ENCODE measurements around the gene PRKAR1B.
A peak's percentile ranks its signal among the peaks of the same experiment; 100 is the strongest.

The PRKAR1B gene

DNA sequence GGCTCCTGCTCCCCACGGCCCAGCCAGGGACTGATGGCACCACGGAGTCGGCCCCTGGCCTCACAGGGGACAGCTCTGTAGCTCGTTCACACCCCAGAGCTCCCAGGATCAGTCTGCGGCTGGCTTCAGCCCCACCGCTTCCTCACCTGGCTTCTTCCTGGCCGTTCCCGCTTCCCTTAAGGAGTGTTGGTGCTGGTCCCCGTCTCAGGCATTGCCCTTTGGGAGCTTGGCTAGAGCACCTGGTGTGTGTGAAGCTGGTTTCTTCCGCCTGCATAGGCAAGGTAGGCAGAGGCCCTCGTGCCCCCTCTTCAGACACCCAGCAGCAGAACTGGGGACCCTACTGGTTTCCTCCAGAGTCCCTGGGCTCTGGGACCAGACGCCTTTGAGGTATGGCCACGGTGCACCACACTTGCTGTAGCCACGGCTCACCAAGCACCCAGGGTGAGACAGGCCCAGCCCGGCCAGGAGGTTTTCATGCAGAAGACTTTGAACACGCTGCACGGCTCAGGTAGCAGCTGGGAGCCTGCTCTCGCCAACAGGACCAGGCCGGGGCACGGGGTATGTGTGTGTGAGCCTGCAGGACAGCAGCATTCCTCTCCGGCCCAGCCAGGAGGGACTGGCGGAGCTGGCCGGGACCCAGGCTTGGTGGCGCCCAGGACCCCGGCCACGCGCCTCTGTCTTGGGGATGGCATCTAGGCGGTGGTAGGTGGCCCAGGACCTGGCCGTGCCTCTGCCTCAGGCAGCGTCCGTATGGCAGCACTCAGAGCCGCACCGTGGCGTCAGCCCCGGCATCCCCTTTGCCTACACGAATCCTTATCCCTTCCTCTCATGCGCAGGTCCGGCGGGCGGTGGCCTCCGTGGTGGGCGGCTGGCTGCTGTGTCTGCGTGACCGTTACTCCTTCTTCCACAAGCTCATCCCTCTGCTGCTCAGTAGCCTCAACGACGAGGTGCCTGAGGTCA, 13.2 kb upstream of the PRKAR1B start:
- DNase-seq = no peak

DNA sequence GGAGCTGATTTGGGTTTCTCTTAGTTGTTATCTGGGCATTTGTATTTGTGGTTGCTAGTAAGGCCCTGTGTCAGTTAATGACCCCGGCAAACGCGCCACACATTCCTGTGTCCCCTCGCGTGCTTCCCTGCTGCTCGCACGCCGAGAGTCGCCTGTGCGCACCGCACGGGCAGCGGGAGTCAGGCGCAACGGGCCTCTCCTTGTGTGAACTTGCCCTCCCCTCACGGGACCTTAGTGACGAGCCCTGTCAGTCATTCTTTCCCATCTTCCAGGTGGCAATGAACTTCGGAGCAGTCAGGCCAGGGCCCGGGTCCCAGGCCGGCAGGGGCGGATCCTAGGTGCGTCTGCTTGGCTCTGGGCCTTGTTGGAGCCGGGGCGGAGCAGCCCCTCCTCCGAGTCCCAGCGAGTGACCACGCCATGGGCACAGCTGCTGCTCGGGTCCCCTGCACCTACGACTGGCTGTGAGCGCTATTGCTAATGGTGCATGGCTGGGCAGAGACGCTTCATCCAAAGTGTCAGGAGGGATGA, 12.4 kb upstream of the PRKAR1B start:
- DNase-seq = no peak

DNA sequence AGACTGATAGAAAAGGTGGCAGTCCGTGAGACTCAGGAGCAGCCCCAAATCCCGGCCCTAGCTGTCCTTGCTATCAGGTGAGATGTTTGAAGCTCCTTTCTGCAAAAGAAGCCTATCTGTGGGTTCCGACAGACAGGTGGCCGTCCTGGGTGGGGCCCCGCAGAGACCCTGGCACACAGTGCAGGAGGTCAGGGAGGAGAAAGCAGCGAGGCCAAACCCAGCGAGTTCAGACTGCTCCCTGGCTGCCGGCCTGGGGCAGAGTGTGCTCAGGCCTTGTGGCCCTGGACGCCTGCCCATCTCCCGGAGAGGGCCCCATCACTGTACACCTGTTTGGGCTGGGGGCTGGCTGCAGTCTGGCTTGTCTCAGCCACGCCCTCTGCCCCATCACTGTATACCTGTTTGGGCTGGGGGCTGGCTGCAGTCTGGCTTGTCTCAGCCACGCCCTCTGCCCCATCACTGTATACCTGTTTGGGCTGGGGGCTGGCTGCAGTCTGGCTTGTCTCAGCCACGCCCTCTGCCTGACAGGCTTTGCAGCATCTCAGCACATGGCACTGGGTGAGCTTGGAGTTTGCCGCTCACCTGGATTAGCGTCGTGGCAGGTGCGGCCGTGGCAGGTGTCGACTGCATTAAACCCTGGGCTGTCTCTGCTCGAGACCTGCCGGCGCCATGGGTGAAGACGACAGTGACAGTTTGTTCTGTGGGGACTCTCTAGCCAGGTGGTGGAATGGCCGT, 11.8 kb upstream of the PRKAR1B start:
- no peak for DNase-seq

DNA sequence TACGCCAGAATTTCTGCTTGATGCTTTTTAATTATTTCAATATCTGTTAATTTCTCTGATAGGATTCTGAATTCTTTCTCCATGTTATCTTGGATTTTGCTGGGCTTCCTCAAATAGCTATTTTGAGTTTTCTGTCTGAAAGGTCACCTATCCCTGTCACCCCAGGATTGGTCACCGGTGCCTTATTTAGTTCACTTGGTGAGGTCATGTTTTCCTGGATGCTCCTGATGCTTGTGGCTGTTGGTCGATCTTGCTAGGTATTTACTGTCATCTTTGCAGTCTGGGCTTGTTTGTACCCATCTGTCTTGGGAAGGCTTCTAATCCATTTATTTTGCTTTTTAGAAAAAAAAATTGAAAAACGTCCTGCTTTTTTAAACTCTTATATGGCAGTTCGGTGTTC, 11.2 kb upstream of the PRKAR1B start:
- DNase-seq = no peak

- no peak for DNase-seq
These were observed 7.7 kb upstream of the PRKAR1B start for GRCh38 chr7:734808-735207.

GRCh38 chr7:734214-734613, 7.1 kb upstream of the PRKAR1B start:
- DNase-seq = no peak

GRCh38 chr7:732556-732955, 5.5 kb upstream of the PRKAR1B start:
- no peak for DNase-seq

DNA sequence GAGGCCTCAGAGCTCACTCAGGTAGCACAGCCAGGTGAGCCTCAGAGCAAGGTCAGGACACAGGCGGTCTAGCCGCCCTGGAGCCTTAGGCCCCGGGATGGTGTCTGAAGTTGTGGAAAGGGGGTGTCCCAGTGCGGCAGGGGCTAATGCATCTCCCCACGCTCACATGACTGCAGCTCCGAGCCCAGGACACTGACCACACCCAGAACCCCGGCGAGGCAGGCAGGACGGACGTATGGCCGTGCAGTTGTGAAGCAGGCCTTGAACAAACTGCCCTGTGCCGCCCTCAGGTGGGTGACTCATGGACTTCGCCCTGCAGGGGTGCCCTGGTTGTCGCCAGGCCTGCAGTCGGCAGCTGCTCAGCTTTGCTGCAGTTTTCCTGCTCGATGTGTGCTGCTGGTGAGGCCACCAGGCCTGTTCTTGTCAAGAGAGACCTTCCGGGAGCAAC, 5.0 kb upstream of the PRKAR1B start:
- DNase-seq = peak; percentile 16

- no peak for DNase-seq
These were observed 4.5 kb upstream of the PRKAR1B start for GRCh38 chr7:731440-732085.

- DNase-seq = no peak
These were observed 3.7 kb upstream of the PRKAR1B start for GRCh38 chr7:730501-731439.

DNA sequence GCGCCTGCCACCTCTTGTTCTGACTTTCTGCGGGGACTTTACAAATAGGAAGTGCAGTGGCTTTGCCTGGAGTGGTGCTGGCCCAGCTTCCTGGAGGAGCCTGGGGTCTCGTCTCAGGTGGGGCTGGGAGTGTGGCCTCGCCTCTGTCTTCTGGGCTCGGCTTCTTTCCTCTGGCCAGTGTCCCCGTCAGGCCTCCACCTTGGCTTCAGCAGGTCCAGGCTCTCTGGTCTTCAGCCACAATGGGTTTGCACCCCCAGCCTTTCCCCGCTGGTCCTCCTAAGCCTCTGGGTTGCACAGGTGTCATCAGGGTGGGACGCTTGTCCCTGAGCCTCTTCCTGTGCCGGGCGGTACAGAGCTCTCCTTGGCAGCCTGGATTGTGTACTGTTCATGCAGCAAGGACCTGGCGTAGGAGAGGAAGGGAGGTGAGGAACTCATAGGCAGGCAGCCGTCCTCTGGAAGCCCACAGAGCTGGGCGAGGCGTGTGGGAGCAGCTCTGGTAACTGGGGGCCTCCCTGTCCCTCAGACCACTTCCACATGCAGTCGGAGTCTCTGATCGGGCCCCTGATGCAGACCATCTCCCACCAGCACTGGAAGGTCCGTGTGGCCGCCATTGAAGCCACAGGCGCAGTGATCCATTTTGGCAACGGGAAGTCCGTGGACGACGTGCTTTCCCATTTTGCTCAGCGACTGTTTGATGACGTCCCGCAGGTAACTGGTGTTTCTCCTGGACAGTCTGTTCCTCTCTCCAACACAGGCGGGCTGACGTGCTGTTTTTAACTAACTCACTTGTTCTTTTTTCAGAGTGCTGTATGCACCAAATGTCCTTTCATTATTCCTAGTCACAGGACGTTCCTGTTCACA, 2.3 kb upstream of the PRKAR1B start:
- no peak for DNase-seq

DNA sequence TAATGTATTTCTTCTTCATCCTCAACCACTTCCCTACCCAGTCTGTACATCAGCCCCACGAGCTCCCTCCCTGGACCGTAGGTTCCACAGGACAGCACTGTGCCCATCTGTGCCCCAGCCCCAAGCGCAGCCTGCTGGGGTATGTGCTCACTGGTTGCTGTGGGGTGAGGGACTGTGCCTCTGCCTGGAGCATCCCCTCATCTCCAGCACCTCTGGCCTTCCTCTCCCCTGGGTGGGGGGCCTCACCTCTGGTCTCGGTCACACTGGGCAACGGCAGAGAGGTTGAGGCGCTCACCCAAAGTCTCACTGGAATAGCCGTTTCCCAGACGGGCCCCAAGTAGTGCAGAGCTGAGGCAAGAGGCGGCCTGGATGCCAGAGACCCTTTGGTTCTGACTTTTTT, 1.5 kb upstream of the PRKAR1B start:
- no peak for DNase-seq

DNA sequence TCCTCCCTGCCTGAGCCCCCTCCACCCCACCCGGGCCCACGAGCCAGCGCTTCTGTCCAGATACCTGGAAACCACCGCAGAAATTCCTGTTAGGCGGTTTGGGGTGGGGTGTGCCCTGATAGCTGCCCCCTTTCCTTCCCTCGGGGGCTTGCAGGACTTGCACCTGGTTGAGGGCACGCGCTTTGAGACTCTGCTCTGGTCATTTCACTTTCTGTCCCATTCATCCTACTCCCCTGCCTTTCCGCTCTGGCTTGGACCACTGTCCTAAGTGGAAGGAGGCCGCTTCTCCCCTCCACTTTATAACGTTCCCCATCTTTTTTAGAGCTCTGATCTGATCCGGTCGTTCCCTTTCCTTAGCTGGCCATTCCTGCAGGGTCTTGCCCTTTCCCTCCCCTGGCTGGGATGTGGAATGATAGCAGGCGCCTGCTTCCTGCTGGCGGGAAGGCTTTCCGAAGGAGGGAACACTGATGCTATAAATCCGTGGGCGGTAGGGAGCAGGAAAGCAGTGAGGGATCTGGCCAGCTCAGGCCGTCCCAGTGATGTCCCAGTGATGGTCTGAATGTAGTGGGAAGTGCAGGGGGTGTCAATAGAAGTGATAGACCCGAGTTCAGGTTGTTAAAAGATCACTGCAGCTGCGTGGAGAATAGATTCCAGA, 852 bp upstream of the PRKAR1B start:
- DNase-seq = no peak

DNA sequence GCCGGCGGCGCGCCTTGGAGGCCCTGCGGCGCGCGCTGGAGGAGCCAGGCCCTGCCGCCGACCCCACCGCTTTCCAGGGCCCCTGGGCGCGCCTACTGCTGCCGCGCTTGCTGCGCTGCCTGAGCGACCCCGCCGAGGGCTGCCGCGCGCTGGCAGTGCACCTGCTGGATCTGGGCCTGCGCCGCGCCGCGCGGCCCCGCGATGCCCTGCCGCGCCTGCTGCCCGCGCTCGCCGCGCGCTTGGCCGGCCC, 302 bp downstream of the PRKAR1B start:
- DNase-seq = no peak

DNA sequence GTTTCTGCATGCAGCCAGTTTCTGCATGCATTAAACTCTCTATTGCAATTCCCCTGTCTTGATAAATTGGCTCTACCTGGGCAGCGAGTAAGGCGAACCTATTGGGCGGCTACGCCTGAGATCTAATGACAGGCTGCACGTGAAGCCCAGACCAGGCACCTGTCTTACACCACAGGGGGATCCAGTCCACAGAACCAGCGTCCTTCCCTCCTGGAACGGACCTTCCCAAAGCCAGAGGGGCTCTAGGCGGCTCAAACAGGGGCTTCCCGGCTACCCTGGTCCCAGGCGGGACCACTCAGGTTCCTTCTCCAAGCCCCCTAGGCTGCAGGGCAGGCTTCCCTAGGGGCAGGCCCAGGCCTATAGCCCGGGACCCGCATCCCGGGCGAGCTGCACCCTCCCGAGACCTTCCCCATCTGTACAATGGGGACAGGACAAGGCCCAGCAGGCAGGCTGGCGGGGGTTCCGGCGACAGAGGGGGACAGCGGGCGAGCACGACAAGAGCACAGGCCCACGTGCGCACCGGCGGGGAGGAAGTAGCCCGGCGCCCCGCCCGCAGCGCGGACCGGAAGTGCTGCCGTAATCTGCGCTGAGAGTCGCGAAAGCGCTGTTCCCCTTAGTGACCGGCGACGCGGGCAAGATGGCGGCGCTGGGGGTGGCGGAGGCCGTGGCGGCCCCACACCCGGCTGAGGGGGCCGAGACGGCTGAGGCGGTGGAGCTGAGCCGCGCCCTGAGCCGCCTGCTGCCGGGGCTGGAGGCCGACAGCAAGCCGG, 812 bp downstream of the PRKAR1B start, which contains the start of gene DNAAF5:
Gene DNAAF5, plus strand, starts transcription at position 616 of the 770 bp plus-strand sequence. Its CDS starts 22 bp downstream, at position 638.
- DNase-seq = peak; percentile 88

DNA sequence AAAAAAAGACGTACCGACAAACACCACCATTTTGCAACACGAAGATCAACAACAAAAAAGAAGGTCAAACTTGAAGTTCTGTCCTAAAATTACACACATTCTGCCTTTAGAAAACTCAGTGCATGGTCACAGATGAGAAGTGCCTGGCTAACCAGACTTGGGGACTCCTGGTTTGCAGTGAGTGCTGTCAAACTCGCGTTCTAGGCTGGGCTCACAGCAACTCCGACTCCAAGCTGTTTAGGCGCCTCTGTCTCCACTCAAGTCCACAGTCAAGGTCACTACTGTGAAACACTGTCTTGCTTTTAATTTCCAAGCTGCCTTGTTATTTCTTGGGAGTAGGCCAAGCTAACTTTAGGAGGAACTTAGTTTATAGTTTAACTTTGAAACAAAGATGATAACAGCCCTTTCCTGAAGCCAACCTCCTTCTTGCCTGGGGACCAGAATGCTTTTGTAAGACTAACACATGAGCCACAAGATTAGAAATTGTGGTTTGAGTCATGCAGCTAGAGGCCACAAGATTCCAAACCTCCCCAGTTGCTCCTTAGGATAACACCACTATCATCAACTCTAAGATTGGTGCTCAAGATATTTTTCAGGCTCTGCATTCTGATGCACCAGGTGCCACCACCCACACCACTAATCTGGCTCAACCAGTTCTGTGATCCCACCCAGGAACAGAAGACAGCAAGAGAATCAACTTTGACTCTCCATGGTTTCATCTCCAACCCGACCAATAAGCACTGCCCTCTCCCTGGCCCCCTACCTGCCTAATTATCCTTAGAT, 1.7 kb downstream of the PRKAR1B start:
- no peak for DNase-seq

GRCh38 chr7:724298-724697, 2.8 kb downstream of the PRKAR1B start:
- no peak for DNase-seq

- DNase-seq = no peak
These were observed 3.5 kb downstream of the PRKAR1B start for GRCh38 chr7:723541-723940.

DNA sequence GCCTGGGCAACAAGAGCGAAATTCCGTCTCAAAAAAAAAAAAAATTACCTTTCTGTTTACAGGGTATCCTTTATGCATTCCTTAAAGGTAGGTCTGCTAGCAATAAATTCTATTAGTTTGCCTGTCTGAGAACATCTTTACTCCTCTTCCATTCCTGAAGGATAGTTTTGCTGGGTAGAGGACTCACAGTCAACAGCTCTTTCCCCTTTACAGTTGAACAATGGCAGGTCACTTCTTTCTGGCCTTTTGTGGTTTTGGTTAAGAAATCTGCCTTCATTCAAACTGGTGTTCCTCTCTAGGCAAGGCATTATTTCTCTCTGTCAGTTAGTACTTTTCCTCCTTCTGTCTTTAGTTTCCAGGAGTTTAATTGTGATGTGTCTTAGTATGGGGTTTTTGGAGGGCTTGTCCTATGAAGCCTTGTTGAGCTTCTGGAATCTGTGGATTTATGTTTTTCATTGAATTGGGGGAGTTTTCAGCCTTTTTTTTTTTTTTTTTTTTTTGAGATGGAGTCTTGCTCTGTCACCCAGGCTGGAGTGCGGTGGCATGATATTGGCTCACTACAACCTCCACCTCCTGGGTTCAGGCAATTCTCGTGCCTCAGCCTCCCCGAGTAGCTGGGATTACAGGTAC, 5.3 kb downstream of the PRKAR1B start:
- DNase-seq = no peak

Measured in CD4-positive, alpha-beta T cell treated with Interleukin-12 subunit alpha and Interleukin-12 subunit beta, for 1 hour (primary cell).